ENCODE measurements around the gene LAMC2.

- TF ChIP-seq CTCF (IDR thresholded peaks at IDR 0.05) (no peak), POLR2A (IDR thresholded peaks at IDR 0.05) (no peak), POLR2AphosphoS5 (IDR thresholded peaks at IDR 0.05) (no peak)
Measured at GRCh38 chr1:183214021-183214970, 28.2 kb downstream of the LAMC2 start.

Data from prostate gland (tissue), 2 donors.